GM18520 (cell line): ENCODE data around the gene SLC22A16.

ENCODE experiments used
- ATAC-seq: cut with Tn5 transposase; IDR thresholded peaks from one replicate; pipeline ENCODE4 v1.9.1; 2021; ENCODE audit not compliant: unreplicated experiment

SLC22A16 gene

DNA sequence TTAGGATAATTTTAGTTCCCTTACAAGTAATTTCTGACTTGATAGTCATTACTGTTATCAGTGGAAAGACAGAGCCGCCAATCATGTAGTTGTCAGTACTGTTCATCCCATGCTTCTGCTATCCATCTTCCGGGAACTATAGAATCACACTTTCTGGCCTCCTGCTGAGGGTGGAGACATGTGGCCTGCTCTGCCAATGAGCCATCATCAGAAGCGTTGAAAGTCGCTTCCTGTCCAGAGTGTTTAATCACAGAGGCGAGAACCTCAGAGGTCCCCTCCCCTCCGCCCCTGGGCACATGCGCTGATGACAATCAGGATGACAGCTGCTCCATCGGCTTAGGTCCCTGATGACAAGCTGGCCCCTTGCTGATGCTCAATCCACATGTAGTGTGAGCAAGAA, 64.1 kb downstream of the SLC22A16 start:
- ATAC-seq: no peak

GRCh38 chr6:110410511-110410910, 65.9 kb downstream of the SLC22A16 start:
- ATAC-seq: no peak

DNA sequence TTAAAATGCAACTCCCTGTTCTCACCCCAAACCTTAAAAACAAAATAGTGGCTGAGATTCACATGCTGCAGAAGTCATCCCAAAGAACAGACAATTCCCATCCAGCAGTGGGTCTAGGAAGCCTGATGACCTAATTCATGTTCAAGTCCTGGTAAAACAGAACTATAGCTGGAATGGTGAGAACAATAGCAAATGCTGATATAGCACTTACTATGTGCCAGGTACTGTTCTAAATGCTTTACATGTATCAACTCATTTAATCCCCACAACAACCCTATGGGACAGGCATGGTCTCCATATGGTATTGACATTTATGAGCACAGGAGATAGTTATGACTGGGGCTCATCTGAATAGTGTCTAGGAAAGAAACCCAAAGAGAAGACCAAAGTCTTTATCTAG, 66.6 kb downstream of the SLC22A16 start:
- ATAC-seq: no peak

GRCh38 chr6:110408901-110409300, 67.5 kb downstream of the SLC22A16 start:
- no peak for ATAC-seq

DNA sequence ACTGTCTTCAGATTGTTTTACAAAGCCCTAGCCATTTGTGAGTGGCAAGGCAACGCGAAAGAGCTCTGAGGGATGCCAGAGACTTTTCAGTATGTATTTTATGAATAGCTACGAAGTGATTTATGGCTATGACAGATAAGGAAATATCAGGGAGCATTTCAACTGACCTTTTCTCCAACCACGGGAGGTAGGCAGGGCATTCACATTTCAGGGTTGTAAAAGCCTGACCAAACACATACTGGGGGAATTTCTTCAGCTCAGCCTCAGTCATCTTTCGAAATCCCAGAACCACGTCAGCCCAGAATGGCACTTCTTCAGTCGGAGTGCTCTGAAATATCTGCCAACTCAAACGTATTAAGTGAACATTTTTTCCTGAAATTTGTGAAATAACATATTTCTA, 71.8 kb downstream of the SLC22A16 start:
- no peak for ATAC-seq

- ATAC-seq: no peak
Measured at GRCh38 chr6:110401585-110402176, 74.7 kb downstream of the SLC22A16 start.

DNA sequence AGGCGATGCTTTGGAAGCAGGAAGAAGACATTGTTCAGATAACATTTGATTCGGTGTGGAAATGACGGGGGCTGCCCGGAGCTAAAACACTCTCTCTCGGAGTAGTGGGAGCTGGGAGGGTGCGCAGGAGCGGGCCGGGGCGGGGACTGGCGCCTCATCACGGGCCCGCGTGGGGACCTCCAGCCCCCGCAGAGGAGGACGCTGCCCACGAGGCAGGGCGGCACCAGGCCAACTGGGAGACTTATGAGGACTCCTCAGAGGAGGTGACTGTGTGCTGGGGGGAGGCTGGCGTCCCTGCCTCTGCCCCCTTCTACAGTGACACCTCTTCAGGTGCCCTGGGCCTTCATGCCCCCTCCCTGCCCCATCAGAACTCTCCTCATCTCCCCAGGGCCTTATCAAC, 76.2 kb downstream of the SLC22A16 start:
- ATAC-seq: no peak

DNA sequence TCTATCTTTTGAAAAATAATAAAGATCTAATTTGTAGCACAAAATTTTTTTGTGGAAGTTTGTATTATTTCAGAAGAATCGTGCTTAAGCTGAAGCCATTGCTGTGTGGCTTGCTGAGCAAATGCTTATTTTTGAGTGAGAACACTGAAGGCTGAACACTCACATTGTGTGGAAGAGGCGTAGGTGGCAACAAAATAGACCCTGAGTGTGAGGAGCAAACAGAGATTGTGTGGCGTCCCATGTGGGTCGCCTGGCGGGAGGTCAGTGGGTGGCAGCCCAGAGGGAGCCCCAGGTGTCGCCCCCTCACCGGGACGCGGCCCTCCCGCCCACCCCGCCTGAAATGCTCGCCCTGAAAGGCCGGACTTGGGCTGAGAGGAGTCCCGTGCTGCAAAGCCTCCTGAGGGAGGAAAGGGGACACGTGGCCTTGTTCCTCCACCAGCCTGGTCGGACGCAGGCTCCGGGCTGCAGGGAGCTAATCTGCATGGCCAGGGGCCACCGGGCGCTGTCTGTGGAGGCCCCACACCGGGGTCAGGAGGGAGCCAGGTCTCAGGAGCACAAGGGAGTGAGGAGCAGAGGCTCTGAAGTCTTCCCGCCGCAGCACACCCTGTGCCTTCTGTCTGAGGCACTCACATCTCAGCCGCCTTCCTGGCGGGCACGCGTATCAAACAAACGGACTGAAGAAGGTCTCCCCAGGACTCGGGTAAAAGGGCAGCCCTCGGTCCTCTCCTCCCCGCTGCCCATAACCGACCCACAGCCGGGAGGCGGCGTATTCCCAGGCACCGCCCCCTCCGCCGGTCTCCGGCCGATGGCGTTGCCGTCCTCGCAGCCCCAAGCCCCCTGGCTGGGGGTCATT, 77.0 kb downstream of the SLC22A16 start:
- ATAC-seq: no peak

DNA sequence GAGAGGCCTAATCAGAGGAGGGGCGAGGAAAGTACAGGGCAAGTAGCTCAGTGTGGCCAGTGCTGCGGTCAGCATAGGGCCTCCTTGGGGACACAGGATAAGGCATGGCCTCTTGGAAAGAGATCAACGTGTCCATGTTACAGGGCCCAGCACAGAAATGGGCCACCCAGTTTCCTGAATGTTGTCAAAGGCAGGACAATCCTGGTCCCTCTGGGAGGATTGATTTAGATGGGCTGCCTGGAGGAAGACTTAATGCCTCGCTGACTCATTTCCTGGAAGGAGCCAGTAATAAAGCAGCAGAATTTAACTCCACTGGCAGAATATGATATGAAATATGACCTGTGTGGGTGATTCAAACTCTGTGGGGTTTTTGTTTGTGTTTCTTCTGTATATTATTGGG, 77.6 kb downstream of the SLC22A16 start:
- no peak for ATAC-seq

DNA sequence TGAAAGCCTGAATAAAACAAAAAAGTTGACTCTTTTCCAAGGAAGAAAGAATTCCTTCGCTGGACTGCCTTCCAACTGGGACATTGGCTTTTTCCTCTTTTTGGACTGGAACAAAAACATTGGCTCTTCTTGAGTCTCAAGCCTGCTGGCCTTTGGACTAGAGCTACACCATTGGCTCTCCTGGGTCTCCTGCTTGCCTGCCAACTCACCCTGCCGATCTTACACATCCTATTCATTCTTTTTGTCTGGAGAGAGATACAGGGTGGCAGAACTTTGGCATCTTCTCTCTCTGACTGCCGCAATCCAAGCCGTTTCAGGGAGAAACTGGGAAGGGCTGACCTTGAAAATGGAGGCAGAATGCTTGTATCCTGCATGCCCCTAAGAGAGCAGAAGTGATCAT, 81.2 kb downstream of the SLC22A16 start:
- no peak for ATAC-seq

GRCh38 chr6:110394409-110394808, 82.0 kb downstream of the SLC22A16 start:
- no peak for ATAC-seq

GRCh38 chr6:110392727-110393126, 83.7 kb downstream of the SLC22A16 start:
- ATAC-seq: no peak

DNA sequence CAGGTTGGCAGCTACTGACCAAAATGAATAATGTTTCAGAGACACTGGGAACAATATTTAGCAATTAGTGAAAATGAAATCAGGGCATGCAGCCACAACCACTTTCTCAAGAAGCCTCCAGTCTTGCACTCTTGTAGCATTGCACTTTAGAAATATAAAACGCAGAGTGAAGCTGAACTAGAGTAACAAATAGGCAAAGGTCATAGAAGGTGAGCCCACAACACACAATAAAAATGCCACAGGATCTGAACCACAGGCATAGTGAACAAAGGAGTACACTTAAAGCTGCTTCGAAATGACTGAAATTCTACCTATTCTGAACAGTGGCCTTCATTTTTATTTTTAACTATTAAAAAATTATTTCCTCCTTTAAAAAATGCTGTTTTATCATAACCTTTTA, 86.0 kb downstream of the SLC22A16 start:
- ATAC-seq: no peak

GRCh38 chr6:110389689-110390382, 86.6 kb downstream of the SLC22A16 start:
- no peak for ATAC-seq

DNA sequence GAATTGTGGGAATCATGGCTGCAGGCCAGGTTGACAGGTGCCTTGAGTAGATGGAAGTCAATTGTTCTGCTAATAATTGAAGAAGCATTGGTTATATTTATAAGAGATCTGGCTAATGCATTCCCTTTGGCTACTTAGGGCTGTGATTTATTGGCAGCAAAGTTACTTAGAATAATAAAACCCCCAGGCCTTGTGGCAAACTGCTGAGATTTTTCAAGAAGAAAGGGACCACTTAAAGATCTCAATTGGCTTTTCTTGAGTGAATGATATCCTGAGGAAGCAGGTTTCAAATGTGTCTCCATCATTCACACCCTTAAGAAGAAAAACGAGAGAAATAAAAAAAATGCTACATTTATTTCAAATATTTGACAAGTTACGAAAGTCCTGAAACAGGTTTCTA, 88.4 kb downstream of the SLC22A16 start:
- ATAC-seq: no peak

DNA sequence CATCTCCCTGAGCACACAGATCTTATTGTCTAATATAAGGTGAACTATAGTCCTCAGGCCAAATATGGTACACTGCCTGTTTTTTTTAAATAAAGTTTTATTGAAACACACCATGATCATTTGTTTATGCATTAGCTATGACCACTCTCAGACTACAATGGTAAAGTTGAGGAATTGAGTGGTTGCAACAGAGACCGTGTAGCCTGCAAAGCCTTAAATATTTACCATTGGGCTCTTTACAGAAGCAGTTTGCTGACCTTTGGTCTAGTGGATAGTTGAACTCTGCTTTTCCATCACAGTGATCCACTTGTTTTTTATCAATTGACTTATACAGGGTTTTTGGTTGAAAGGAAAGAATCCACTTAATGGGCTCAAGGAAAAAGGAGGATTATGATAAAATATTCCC, 91.0 kb downstream of the SLC22A16 start:
- no peak for ATAC-seq

DNA sequence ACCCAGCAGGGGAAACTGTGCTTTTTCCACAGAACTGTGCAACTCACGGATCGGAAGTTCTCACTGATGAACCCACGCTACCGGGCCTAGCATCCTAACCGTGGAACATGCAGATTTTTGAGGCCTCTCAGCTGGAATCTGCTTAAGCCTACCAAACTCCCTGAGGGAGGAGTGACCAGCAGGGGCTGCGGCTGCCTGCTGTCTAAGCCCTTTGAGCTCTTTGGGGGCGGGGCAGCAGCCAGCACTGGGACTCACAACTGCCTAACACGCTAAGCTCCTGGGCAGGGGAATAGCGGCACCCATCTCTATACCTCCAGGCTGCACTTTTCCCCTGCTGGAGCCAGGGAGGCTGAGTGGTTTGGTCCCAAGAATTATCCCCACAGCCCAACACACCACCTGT, 97.9 kb downstream of the SLC22A16 start:
- ATAC-seq: no peak
